CD4-positive, alpha-beta T cell (primary cell): ENCODE measurements around the gene KRTAP10-1. TPM values are rescaled to one million over a fixed set of nuclear protein-coding genes. Genes with fewer than 3 reads are reported as not detected.

Experiments used
- ATAC-seq: fragments of 200-7000 bp; cut with Tn5 transposase; one replicate; pipeline ENCODE4 v1.10.0; 2022; ENCODE audit warnings: mild to moderate bottlenecking; ENCODE audit not compliant: poor library complexity
- CTCF ChIA-PET: fragments of 350-600 bp; sonication (Branson Sonifier 250); formaldehyde crosslinking; loops from one replicate; lab custom pipeline; 2021; ENCODE audit warnings: antibody characterized with exemption, inconsistent platforms; lab: Charles Lee
- POLR2A ChIA-PET: fragments of 350-600 bp; sonication (Branson Sonifier 250); formaldehyde crosslinking; loops from one replicate; lab custom pipeline; 2021; ENCODE audit warnings: antibody characterized with exemption, inconsistent platforms; lab: Charles Lee
- DNase-seq, 14 experiments: peaks; one replicate each; pipeline ENCODE4 v3.0.0-alpha.2; 2013 to 2020; ENCODE audit warnings: mixed read lengths in 2 of 14
- H3K27ac ChIP-seq, 2 donors: one replicate each; pipeline versions ENCODE4 v1.5.1 to v1.7.0; 2013; ENCODE audit warnings: low read length in 2 of 2, low read depth in 1 of 2, mild to moderate bottlenecking in 1 of 2
- H3K27me3 ChIP-seq, 2 experiments: 1 replicate in 1 of 2; 2 replicates in 1 of 2; pipeline versions ENCODE4 v1.6.1 to v1.7.0; 2013; ENCODE audit warnings: low read length in 2 of 2, control low read depth in 1 of 2, mild to moderate bottlenecking in 1 of 2, moderate library complexity in 1 of 2; ENCODE audit not compliant: insufficient read depth in 2 of 2, control insufficient read depth in 1 of 2
- H3K36me3 ChIP-seq: one replicate; pipeline ENCODE4 v1.6.1; 2013; ENCODE audit warnings: low read length, control low read depth; ENCODE audit not compliant: insufficient read depth
- H3K4me1 ChIP-seq: one replicate; pipeline ENCODE4 v1.6.1; 2013; ENCODE audit warnings: low read length, control low read depth; ENCODE audit not compliant: insufficient read depth
- H3K4me3 ChIP-seq: one replicate; pipeline ENCODE4 v1.5.1; 2013; ENCODE audit warnings: mild to moderate bottlenecking, low read length, moderate library complexity
- H3K9me3 ChIP-seq, 2 experiments: 1 replicate in 1 of 2; 2 replicates in 1 of 2; pipeline versions ENCODE4 v1.6.1 to v1.7.0; 2013; ENCODE audit warnings: low read length in 2 of 2, mild to moderate bottlenecking in 2 of 2, control low read depth in 1 of 2, moderate library complexity in 1 of 2; ENCODE audit not compliant: control insufficient read depth in 1 of 2, insufficient read depth in 1 of 2
- H3K27ac Mint-ChIP-seq: one replicate; pipeline ENCODE4 v1.8.0; 2020; ENCODE audit warnings: mixed read lengths
- H3K27me3 Mint-ChIP-seq: one replicate; pipeline ENCODE4 v1.8.0; 2021; ENCODE audit warnings: mixed read lengths
- H3K36me3 Mint-ChIP-seq: one replicate; pipeline ENCODE4 v1.8.0; 2021; ENCODE audit warnings: low read depth, mixed read lengths
- H3K4me1 Mint-ChIP-seq: one replicate; pipeline ENCODE4 v1.8.0; 2021; ENCODE audit warnings: low read depth, mixed read lengths
- H3K4me3 Mint-ChIP-seq: one replicate; pipeline ENCODE4 v1.8.0; 2020; ENCODE audit warnings: mild to moderate bottlenecking, mixed read lengths
- H3K9me3 Mint-ChIP-seq: one replicate; pipeline ENCODE4 v1.8.0; 2020; ENCODE audit warnings: mixed read lengths
- CTCF ChIP-seq: fragments of 200-600 bp; IDR thresholded peaks from one replicate; pipeline ENCODE4 v1.8.0; 2022; ENCODE audit warnings: antibody characterized with exemption, mild to moderate bottlenecking
- intact Hi-C, 2 experiments: fragments of 100-400 bp; cut with DNase I in 1 of 2; cut with micrococcal nuclease in 1 of 2; formaldehyde crosslinking; loops; one replicate each; pipeline versions ENCODE4 v1.15.1 to v1.9.0; 2023 to 2025; cut with DNase I, micrococcal nuclease
- total RNA-seq, 174 experiments: library from RNA in 2 of 174; stranded (reverse) in 2 of 174; gene quantifications; one replicate each; pipeline ENCODE4 v1.2.3 and lab custom pipeline; 2021 to 2026

Gene KRTAP10-1
- total RNA-seq, 2 experiments from 2014 or later = not detected

DNA sequence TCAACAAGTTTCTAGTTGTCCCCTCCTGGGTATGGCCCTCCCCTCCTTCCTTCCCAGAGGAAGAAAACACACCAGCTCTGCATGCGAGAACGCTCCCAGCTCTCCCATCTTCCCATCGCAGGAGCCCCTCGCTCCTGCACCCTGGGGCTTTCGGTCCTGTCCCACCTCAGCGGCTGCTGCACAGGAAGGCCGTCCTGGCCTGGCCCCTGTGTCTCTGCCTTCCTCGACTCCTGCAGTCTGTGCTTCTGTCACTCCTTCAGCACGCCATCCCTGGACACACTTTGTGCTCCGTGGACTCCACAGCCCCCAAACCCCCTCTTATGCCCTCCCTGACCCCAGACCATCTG lies 23.2 kb downstream of the KRTAP10-1 start:
- H3K9me3 ChIP-seq = peaks cover 0 to 5% of the 10 kb centered on the region in 2 experiments
- Mint-ChIP-seq H3K27ac (no peak overlapping the region), H3K9me3 (no peaks in the 10 kb centered on the region), H3K36me3 (no peaks in the 10 kb centered on the region), H3K4me1 (no peaks in the 10 kb centered on the region), H3K27me3 (no peaks in the 10 kb centered on the region), H3K4me3 (no peak overlapping the region)
- H3K27ac ChIP-seq = no peak overlapping the region
- DNase-seq (no peak), ATAC-seq (no peak)
- no peaks in the 10 kb centered on the region for H3K36me3 ChIP-seq
- POLR2A ChIA-PET = no interaction called here
- CTCF ChIA-PET = no interaction called here
- no peak for TF ChIP-seq CTCF
- intact Hi-C loops = no loop called here
- H3K4me1 ChIP-seq = no peaks in the 10 kb centered on the region
- no peak overlapping the region for H3K4me3 ChIP-seq
- H3K27me3 ChIP-seq = no peaks in the 10 kb centered on the region

DNA sequence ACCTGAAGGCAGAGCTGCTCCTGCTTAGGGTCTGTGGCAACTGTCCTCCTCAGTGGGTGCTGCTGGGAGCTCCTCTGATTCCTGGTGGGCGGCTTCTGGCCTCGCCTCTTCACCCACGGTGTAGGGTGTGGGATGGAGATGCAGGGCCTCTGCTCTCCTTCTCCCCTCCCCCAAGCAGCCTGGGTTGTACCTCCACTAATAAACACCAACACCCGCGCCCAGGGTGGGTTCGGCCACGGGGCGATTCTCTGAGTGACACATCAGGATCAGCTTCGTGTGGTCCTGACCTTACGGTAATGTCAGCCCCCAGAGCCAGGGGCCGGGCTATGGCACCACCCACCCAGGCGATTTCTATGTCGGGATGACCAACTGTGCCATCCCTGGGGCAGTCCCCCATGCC lies 23.7 kb downstream of the KRTAP10-1 start:
- Histone ChIP-seq H3K36me3 (no peaks in the 10 kb centered on the region), H3K4me1 (no peaks in the 10 kb centered on the region), H3K9me3 (peaks cover 0 to 5% of the 10 kb centered on the region in 2 experiments), H3K4me3 (no peak overlapping the region), H3K27me3 (no peaks in the 10 kb centered on the region), H3K27ac (no peak overlapping the region)
- DNase-seq (no peak), ATAC-seq (no peak)
- Mint-ChIP-seq H3K9me3 (no peaks in the 10 kb centered on the region), H3K36me3 (no peaks in the 10 kb centered on the region), H3K27me3 (no peaks in the 10 kb centered on the region), H3K27ac (no peak overlapping the region), H3K4me1 (no peaks in the 10 kb centered on the region), H3K4me3 (no peak overlapping the region)
- ChIA-PET CTCF (no interaction called here), POLR2A (no interaction called here)
- TF ChIP-seq CTCF = no peak
- intact Hi-C loops = no loop called here

DNA sequence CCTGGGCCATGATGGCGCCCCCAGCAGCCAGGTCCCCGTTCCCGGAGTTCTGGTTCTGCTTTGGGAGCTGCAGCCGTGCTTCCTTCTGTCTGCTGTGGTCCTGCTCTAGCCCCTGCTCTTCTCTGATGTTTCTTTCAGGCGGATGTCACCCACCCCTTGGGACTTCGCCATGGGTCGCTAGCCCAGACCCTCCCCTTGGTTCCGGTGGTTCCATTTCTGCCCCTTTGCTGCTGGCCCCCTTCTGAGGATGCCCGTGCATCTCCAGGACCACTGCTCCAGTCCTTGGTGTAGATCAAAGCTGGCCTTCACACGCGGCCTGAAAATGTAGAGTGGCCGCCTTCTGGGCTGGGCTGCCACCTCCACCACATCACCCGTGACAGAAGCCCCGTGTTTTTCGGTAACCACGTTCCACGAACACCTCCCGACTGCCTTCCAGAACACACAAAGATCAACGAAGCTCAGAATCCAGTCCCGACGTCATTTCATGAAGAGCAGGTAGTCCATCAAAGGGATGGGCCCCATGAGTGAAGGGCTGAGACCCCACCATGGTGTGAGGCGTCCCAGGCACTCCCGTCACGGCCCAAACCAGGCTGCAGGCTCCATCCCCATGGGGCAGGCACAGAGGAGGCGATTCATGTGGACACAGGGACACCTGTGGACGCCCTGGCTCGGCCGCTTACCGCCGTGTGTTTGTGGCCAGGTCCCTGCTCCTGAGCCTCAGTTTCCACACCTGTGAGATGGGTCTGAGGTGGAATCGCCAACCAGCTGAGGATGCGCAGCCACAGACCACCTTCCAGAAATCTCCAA lies 24.4 kb downstream of the KRTAP10-1 start:
- POLR2A ChIA-PET = no interaction called here
- no peaks in the 10 kb centered on the region for H3K36me3 ChIP-seq
- Mint-ChIP-seq H3K4me3 (no peak overlapping the region), H3K9me3 (no peaks in the 10 kb centered on the region), H3K27ac (no peak overlapping the region), H3K36me3 (no peaks in the 10 kb centered on the region), H3K27me3 (no peaks in the 10 kb centered on the region), H3K4me1 (no peaks in the 10 kb centered on the region)
- no peak overlapping the region for H3K27ac ChIP-seq
- peaks cover 6% of the 10 kb centered on the region for H3K4me1 ChIP-seq
- ATAC-seq (no peak), DNase-seq (no peak)
- CTCF ChIA-PET = interaction anchor here (1.3 kb wide), 1 partner anchor 278 kb away, joined by 4 read pairs; no protein-coding TSS in a partner anchor
- peaks cover 0 to 5% of the 10 kb centered on the region in 2 experiments for H3K9me3 ChIP-seq
- TF ChIP-seq CTCF = no peak
- H3K27me3 ChIP-seq = no peaks in the 10 kb centered on the region
- no peak overlapping the region for H3K4me3 ChIP-seq
- intact Hi-C loops = no loop called here
